HG02943 (cell line): Measurements from ENCODE around the gene HOMER3.

Experiments used
- ATAC-seq: cut with Tn5 transposase; IDR thresholded peaks from one replicate; pipeline ENCODE4 v1.9.1; 2021; ENCODE audit warnings: mild to moderate bottlenecking, low read depth, moderate library complexity; ENCODE audit not compliant: unreplicated experiment

The HOMER3 gene

GRCh38 chr19:18886972-18887371 is 54.0 kb downstream of the HOMER3 start:
- ATAC-seq: no peak

GRCh38 chr19:18883526-18884304 is 57.3 kb downstream of the HOMER3 start:
- ATAC-seq: no peak

GRCh38 chr19:18881491-18881890 is 59.5 kb downstream of the HOMER3 start:
- ATAC-seq: no peak

- no peak for ATAC-seq
Observed at GRCh38 chr19:18879579-18880373, 61.2 kb downstream of the HOMER3 start.
